B cell (primary cell): ENCODE measurements around the gene ETFA. TPM values are rescaled to one million over a fixed set of nuclear protein-coding genes. Genes with fewer than 3 reads are reported as not detected.

Experiments used
- ATAC-seq: fragments of 200-7000 bp; cut with Tn5 transposase; one replicate; pipeline ENCODE4 v1.10.0; 2021; ENCODE audit warnings: low read depth, mild to moderate bottlenecking, moderate number of reproducible peaks, moderate library complexity
- CTCF ChIA-PET: fragments of 350-600 bp; sonication (Branson Sonifier 250); formaldehyde crosslinking; loops from one replicate; lab custom pipeline; 2021; ENCODE audit warnings: antibody characterized with exemption, inconsistent platforms; lab: Charles Lee
- POLR2A ChIA-PET: fragments of 350-600 bp; sonication (Branson Sonifier 250); formaldehyde crosslinking; loops from one replicate; lab custom pipeline; 2021; ENCODE audit warnings: antibody characterized with exemption; lab: Charles Lee
- DNase-seq: peaks from one replicate; pipeline ENCODE4 v3.0.0; 2013
- H2AFZ ChIP-seq: 2 replicates; pipeline ENCODE4 v1.6.1; 2012; ENCODE audit warnings: mild to moderate bottlenecking, low read depth, low read length; ENCODE audit not compliant: insufficient read depth, poor library complexity, severe bottlenecking
- H3K27ac ChIP-seq, 2 donors: 1 replicate in 1 of 2; 2 replicates in 1 of 2; pipeline ENCODE4 v1.5.1; 2012 to 2013; ENCODE audit warnings: low read length in 2 of 2, mild to moderate bottlenecking in 2 of 2, moderate library complexity in 1 of 2
- H3K27me3 ChIP-seq, 4 experiments: fragments of 200-600 bp in 1 of 4; sonication (generic) in 1 of 4; replicated peaks in 1 of 4; 1 replicate in 2 of 4; 2 replicates in 2 of 4; pipeline versions ENCODE4 v1.6.1 to v1.7.0; 2013 to 2016; ENCODE audit warnings: low read length in 3 of 4, mild to moderate bottlenecking in 2 of 4, mixed read lengths in 1 of 4, moderate library complexity in 1 of 4; ENCODE audit not compliant: insufficient read depth in 4 of 4, control insufficient read depth in 3 of 4; ENCODE audit errors: control extremely low read depth in 1 of 4
- H3K36me3 ChIP-seq, 2 experiments: replicated peaks in 1 of 2; 1 replicate in 1 of 2; 2 replicates in 1 of 2; pipeline versions ENCODE4 v1.6.1 to v1.7.1; 2013; ENCODE audit warnings: low read length in 1 of 2; ENCODE audit not compliant: insufficient read depth in 2 of 2, control insufficient read depth in 1 of 2; ENCODE audit errors: control extremely low read depth in 1 of 2, extremely low read depth in 1 of 2
- H3K4me1 ChIP-seq, 2 donors: fragments of 200-600 bp in 1 of 2; sonication (generic) in 1 of 2; 1 replicate in 1 of 2; 2 replicates in 1 of 2; pipeline versions ENCODE4 v1.5.1 to v1.6.1; 2013 to 2017; ENCODE audit warnings: low read length in 2 of 2; ENCODE audit not compliant: control insufficient read depth in 2 of 2, insufficient read depth in 2 of 2
- H3K4me2 ChIP-seq: replicated peaks from 2 replicates; pipeline ENCODE3; 2012; ENCODE audit warnings: mild to moderate bottlenecking, low read depth, low read length; ENCODE audit not compliant: poor library complexity, severe bottlenecking
- H3K4me3 ChIP-seq, 5 experiments: fragments of 200-600 bp in 1 of 5; sonication (generic) in 1 of 5; 1 replicate in 3 of 5; 2 replicates in 2 of 5; pipeline versions ENCODE4 v1.5.1 to v1.7.0; 2011 to 2016; ENCODE audit warnings: low read length in 4 of 5, mild to moderate bottlenecking in 4 of 5, low read depth in 2 of 5, control low read depth in 1 of 5, moderate library complexity in 1 of 5; ENCODE audit not compliant: insufficient read depth in 1 of 5; ENCODE audit errors: control extremely low read depth in 1 of 5, extremely low read depth in 1 of 5
- H3K79me2 ChIP-seq: fragments of 200-600 bp; sonication (generic); one replicate; pipeline ENCODE4 v1.6.0; 2016; ENCODE audit warnings: low read length; ENCODE audit not compliant: control insufficient read depth, insufficient read depth
- H3K9ac ChIP-seq: fragments of 200-600 bp; sonication (generic); 2 replicates; pipeline ENCODE4 v1.6.1; 2017; ENCODE audit warnings: mild to moderate bottlenecking, low read length, moderate library complexity
- H3K9me3 ChIP-seq, 3 donors: one replicate each; pipeline versions ENCODE4 v1.6.1 to v1.7.1; 2013; ENCODE audit warnings: low read length in 2 of 3; ENCODE audit not compliant: control insufficient read depth in 2 of 3, insufficient read depth in 1 of 3; ENCODE audit errors: control extremely low read depth in 1 of 3
- H4K20me1 ChIP-seq: 2 replicates; pipeline ENCODE4 v1.6.0; 2012; ENCODE audit warnings: mild to moderate bottlenecking, low read length; ENCODE audit not compliant: insufficient read depth, control insufficient read depth, poor library complexity, severe bottlenecking
- H3K27ac Mint-ChIP-seq: one replicate; pipeline ENCODE4 v1.8.0; 2021; ENCODE audit warnings: mixed read lengths
- H3K27me3 Mint-ChIP-seq: one replicate; pipeline ENCODE4 v1.8.0; 2021; ENCODE audit warnings: mixed read lengths
- H3K4me1 Mint-ChIP-seq: one replicate; pipeline ENCODE4 v1.8.0; 2021; ENCODE audit warnings: mixed read lengths
- H3K4me3 Mint-ChIP-seq: one replicate; pipeline ENCODE4 v1.8.0; 2021; ENCODE audit warnings: mixed read lengths
- H3K9me3 Mint-ChIP-seq: one replicate; pipeline ENCODE4 v1.8.0; 2022; ENCODE audit warnings: mixed read lengths; ENCODE audit not compliant: insufficient read depth
- CTCF ChIP-seq: fragments of 200-600 bp; IDR thresholded peaks from one replicate; pipeline ENCODE4 v1.8.0; 2022; ENCODE audit warnings: antibody characterized with exemption, mild to moderate bottlenecking
- EZH2 ChIP-seq: IDR thresholded peaks from 2 replicates; pipeline ENCODE4 v1.6.1; 2012; ENCODE audit warnings: borderline replicate concordance, low read depth, mild to moderate bottlenecking, moderate library complexity, low read length; ENCODE audit not compliant: insufficient read depth, poor library complexity, severe bottlenecking
- WGBS: methylation state at CpG from one replicate; pipeline ENCODE4 v1.1.5; 2013; ENCODE audit warnings: missing lambda C conversion rate; ENCODE audit not compliant: insufficient coverage; 5-methylcytosine and 5-hydroxymethylcytosine counted together
- intact Hi-C: fragments of 100-400 bp; cut with micrococcal nuclease; formaldehyde crosslinking; loops from one replicate; pipeline ENCODE4 v1.10.0; 2022
- polyA plus RNA-seq: library from polyadenylated mRNA; depleted of rRNA; stranded (reverse); fragments of >200 nt; gene quantifications from 2 replicates; pipeline ENCODE4 v1.2.3, GENCODE V29; 2012
- total RNA-seq, 2 donors: library from RNA; stranded (reverse); fragments of 120-200 nt in 1 of 2; gene quantifications; 1 replicate in 1 of 2; 2 replicates in 1 of 2; pipeline versions ENCODE4 v1.2.3 to v1.2.4, GENCODE V29; 2013 to 2022

The ETFA gene
- total and polyA plus RNA-seq, 2 donors (not counting 1 experiment from before 2014, with no cell fraction given) = 34.9 to 68.8 TPM

- ATAC-seq = no peak
- Histone ChIP-seq H4K20me1 (peaks cover 41% of the 10 kb centered on the region), H3K27me3 (peaks cover 5 to 95% (median 75%) of the 10 kb centered on the region in 4 experiments), H3K4me1 (peaks cover 83 to 91% of the 10 kb centered on the region in 2 donors), H3K4me2 (peak overlapping the region; percentile 96), H3K4me3 (peak overlapping the region; percentile 26 to 73 (median 53)), H3K79me2 (no peaks in the 10 kb centered on the region), H3K9ac (peak overlapping the region; percentile 70), H2AFZ (peak overlapping the region; percentile 75), H3K27ac (no peak overlapping the region), H3K36me3 (no peaks in the 10 kb centered on the region), H3K9me3 (peaks cover 3 to 78% (median 4%) of the 10 kb centered on the region in 3 donors)
- Mint-ChIP-seq H3K27me3 (peaks cover 74% of the 10 kb centered on the region), H3K4me1 (peaks cover 64% of the 10 kb centered on the region), H3K4me3 (peak overlapping the region; percentile 90), H3K27ac (no peak overlapping the region), H3K9me3 (no peaks in the 10 kb centered on the region)
- 6% methylated on average over 48 of the region's 48 CpGs for WGBS
- intact Hi-C loops = no loop called here
- ChIA-PET POLR2A (interaction anchor here (1.3 kb wide), 1 partner anchor 28 kb away, joined by 7 read pairs; the partner anchor contains the start of gene ETFA), CTCF (no interaction called here)
- DNase-seq = no peak
- TF ChIP-seq EZH2 = peak; percentile 79
- TF ChIP-seq CTCF = no peak
Measured at GRCh38 chr15:76339305-76340197, 28.3 kb upstream of the ETFA start.
